Neural progenitor cell (in vitro differentiated cells): ENCODE data around the gene STARD10. TPM values are rescaled to one million over a fixed set of nuclear protein-coding genes. Genes with fewer than 3 reads are reported as not detected.

ENCODE experiments used
- DNase-seq: peaks from one replicate; pipeline ENCODE4 v3.0.0-alpha.2; 2016; ENCODE audit warnings: low spot score
- H2AFZ ChIP-seq: fragments of 200-600 bp; sonication (generic); replicated peaks from 2 replicates; pipeline ENCODE4 v1.6.1; 2016; ENCODE audit warnings: antibody characterized with exemption
- H3F3A ChIP-seq: fragments of 200-600 bp; sonication (generic); 2 replicates; pipeline ENCODE4 v1.6.1; 2016; ENCODE audit warnings: antibody characterized with exemption, low read depth
- H3K27ac ChIP-seq: fragments of 200-600 bp; sonication (generic); 2 replicates; pipeline ENCODE4 v1.5.1; 2016; ENCODE audit warnings: mild to moderate bottlenecking
- H3K27me3 ChIP-seq: fragments of 200-600 bp; sonication (generic); 2 replicates; pipeline ENCODE4 v1.6.1; 2016; ENCODE audit warnings: mild to moderate bottlenecking, moderate library complexity
- H3K36me3 ChIP-seq: fragments of 200-600 bp; sonication (generic); 2 replicates; pipeline ENCODE4 v1.5.1; 2016
- H3K4me1 ChIP-seq: fragments of 200-600 bp; sonication (generic); 2 replicates; pipeline ENCODE4 v1.6.1; 2016; ENCODE audit warnings: mixed run types
- H3K4me2 ChIP-seq: fragments of 200-600 bp; sonication (generic); 2 replicates; pipeline ENCODE4 v1.6.1; 2016
- H3K4me3 ChIP-seq: fragments of 200-600 bp; sonication (generic); 2 replicates; pipeline ENCODE4 v1.5.1; 2016
- H3K79me2 ChIP-seq: fragments of 200-600 bp; sonication (generic); 2 replicates; pipeline ENCODE4 v1.6.1; 2016; ENCODE audit warnings: low read depth
- H3K9ac ChIP-seq: fragments of 200-600 bp; sonication (generic); 2 replicates; pipeline ENCODE4 v1.6.1; 2016
- H3K9me3 ChIP-seq: fragments of 200-600 bp; sonication (generic); 2 replicates; pipeline ENCODE4 v1.5.1; 2016; ENCODE audit warnings: low read depth
- H4K20me1 ChIP-seq: fragments of 200-600 bp; sonication (generic); 2 replicates; pipeline ENCODE4 v1.6.1; 2016; ENCODE audit warnings: low read depth
- H3K27ac Mint-ChIP-seq: 3 replicates; pipeline ENCODE4 v1.8.0; 2021; ENCODE audit warnings: mixed read lengths
- H3K27me3 Mint-ChIP-seq: 2 replicates; pipeline ENCODE4 v1.8.0; 2022; ENCODE audit warnings: low read depth, mild to moderate bottlenecking, inconsistent platforms, moderate library complexity, mixed read lengths; ENCODE audit not compliant: insufficient read depth
- H3K36me3 Mint-ChIP-seq: 3 replicates; pipeline ENCODE4 v1.8.0; 2021; ENCODE audit warnings: mixed read lengths
- H3K4me1 Mint-ChIP-seq: 3 replicates; pipeline ENCODE4 v1.8.0; 2021; ENCODE audit warnings: mixed read lengths
- H3K4me3 Mint-ChIP-seq: 3 replicates; pipeline ENCODE4 v1.8.0; 2021; ENCODE audit warnings: mild to moderate bottlenecking, moderate library complexity, mixed read lengths
- H3K9me3 Mint-ChIP-seq: 3 replicates; pipeline ENCODE4 v1.8.0; 2020; ENCODE audit warnings: mixed read lengths
- CTCF ChIP-seq: fragments of 200-600 bp; sonication (generic); IDR thresholded peaks from 2 replicates; pipeline ENCODE4 v1.5.1; 2017; ENCODE audit warnings: antibody characterized with exemption, mild to moderate bottlenecking
- EZH2 ChIP-seq: fragments of 200-600 bp; sonication (generic); IDR thresholded peaks from 2 replicates; pipeline ENCODE4 v1.6.1; 2017; ENCODE audit warnings: antibody characterized with exemption, mild to moderate bottlenecking, moderate library complexity
- EZH2phosphoT487 ChIP-seq: fragments of 200-600 bp; sonication (generic); IDR thresholded peaks from 2 replicates; pipeline ENCODE4 v1.6.1; 2017; ENCODE audit warnings: antibody characterized with exemption
- total RNA-seq: library from RNA; depleted of rRNA; stranded (reverse); fragments of >200 nt; gene quantifications from 2 replicates; pipeline ENCODE4 v1.2.3, GENCODE V29; 2015; ENCODE audit warnings: low replicate concordance

The STARD10 gene
- total RNA-seq, 1 donor from 2014 or later: 13.0 TPM

GRCh38 chr11:72777755-72778278 is 16.0 kb downstream of the STARD10 start:
- Histone ChIP-seq H3K36me3 (no peaks in the 10 kb centered on the region), H3K4me3 (no peak overlapping the region), H3K9ac (no peak overlapping the region), H3K27ac (no peak overlapping the region), H3K27me3 (peaks cover 25% of the 10 kb centered on the region), H3F3A (no peaks in the 10 kb centered on the region), H2AFZ (no peak overlapping the region), H3K9me3 (no peaks in the 10 kb centered on the region), H3K79me2 (no peaks in the 10 kb centered on the region), H4K20me1 (peaks cover 7% of the 10 kb centered on the region), H3K4me2 (no peak overlapping the region), H3K4me1 (peaks cover 7% of the 10 kb centered on the region)
- no peaks in the 10 kb centered on the region for H3K9me3 Mint-ChIP-seq
- H3K4me1 Mint-ChIP-seq: peaks cover 49% of the 10 kb centered on the region
- no peak overlapping the region for H3K27ac Mint-ChIP-seq
- peaks cover 10% of the 10 kb centered on the region for H3K27me3 Mint-ChIP-seq
- H3K36me3 Mint-ChIP-seq: no peaks in the 10 kb centered on the region
- no peak for TF ChIP-seq CTCF
- no peak for TF ChIP-seq EZH2phosphoT487
- TF ChIP-seq EZH2: no peak
- DNase-seq: no peak
- peak overlapping the region; percentile 21 for H3K4me3 Mint-ChIP-seq

- H3K79me2 ChIP-seq: no peaks in the 10 kb centered on the region
- H3K27ac Mint-ChIP-seq: peak overlapping the region; percentile 46
- no peaks in the 10 kb centered on the region for H3K36me3 ChIP-seq
- TF ChIP-seq CTCF (no peak), EZH2 (no peak), EZH2phosphoT487 (no peak)
- no peak overlapping the region for H3K4me3 Mint-ChIP-seq
- H3K27me3 Mint-ChIP-seq: peaks cover 7% of the 10 kb centered on the region
- DNase-seq: no peak
- peaks cover 7% of the 10 kb centered on the region for H4K20me1 ChIP-seq
- H3K4me2 ChIP-seq: no peak overlapping the region
- no peaks in the 10 kb centered on the region for H3K9me3 Mint-ChIP-seq
- H3K27ac ChIP-seq: no peak overlapping the region
- H3K9me3 ChIP-seq: no peaks in the 10 kb centered on the region
- no peak overlapping the region for H3K9ac ChIP-seq
- H2AFZ ChIP-seq: no peak overlapping the region
- H3F3A ChIP-seq: no peaks in the 10 kb centered on the region
- no peaks in the 10 kb centered on the region for H3K36me3 Mint-ChIP-seq
- peaks cover 22% of the 10 kb centered on the region for H3K27me3 ChIP-seq
- H3K4me1 Mint-ChIP-seq: peaks cover 49% of the 10 kb centered on the region
- H3K4me1 ChIP-seq: peaks cover 4% of the 10 kb centered on the region
- no peak overlapping the region for H3K4me3 ChIP-seq
Measured at GRCh38 chr11:72776844-72777754, 16.7 kb downstream of the STARD10 start.

GRCh38 chr11:72776117-72776843 is 17.6 kb downstream of the STARD10 start:
- Histone ChIP-seq H3K27me3 (peaks cover 18% of the 10 kb centered on the region), H4K20me1 (peaks cover 7% of the 10 kb centered on the region), H3K36me3 (no peaks in the 10 kb centered on the region), H3K9ac (no peak overlapping the region), H3K4me3 (no peak overlapping the region), H2AFZ (no peak overlapping the region), H3K9me3 (no peaks in the 10 kb centered on the region), H3K4me1 (no peaks in the 10 kb centered on the region), H3K27ac (no peak overlapping the region), H3K79me2 (no peaks in the 10 kb centered on the region), H3K4me2 (no peak overlapping the region), H3F3A (no peaks in the 10 kb centered on the region)
- no peak for DNase-seq
- Mint-ChIP-seq H3K4me1 (peaks cover 50% of the 10 kb centered on the region), H3K9me3 (no peaks in the 10 kb centered on the region), H3K36me3 (no peaks in the 10 kb centered on the region), H3K27ac (peak overlapping the region; percentile 28), H3K27me3 (peaks cover 5% of the 10 kb centered on the region), H3K4me3 (no peak overlapping the region)
- TF ChIP-seq EZH2 (no peak), CTCF (no peak), EZH2phosphoT487 (no peak)
